ENCODE measurements around the gene LYPD6B.

The LYPD6B gene

DNA sequence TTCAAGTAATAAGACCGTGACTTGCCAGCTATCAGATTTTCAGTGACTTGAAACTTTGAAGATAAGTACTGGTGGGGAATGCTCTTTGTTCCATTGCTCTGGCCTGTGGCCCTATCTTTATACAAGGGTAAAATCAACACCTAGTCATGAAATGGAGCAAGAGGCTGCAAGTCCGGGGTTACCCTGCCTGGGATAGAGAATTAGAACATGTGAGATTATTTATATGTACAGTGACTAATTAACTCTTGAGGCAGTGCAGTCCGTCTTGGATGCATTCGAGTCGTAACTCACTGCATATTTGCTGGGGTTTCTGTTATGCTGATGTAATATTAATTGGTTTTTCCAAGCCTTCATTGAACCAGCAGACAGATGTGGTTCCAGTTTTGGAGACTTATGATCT lies 186.0 kb downstream of the LYPD6B start:
- Histone ChIP-seq H3K9ac (ENCODE audit: low read depth, low read length, poor library complexity, severe bottlenecking) (no peak overlapping the region), H3K36me3 (ENCODE audit: insufficient read depth, low read length) (no peaks in the 10 kb centered on the region), H3K79me2 (ENCODE audit: insufficient read depth, low read length) (no peaks in the 10 kb centered on the region), H3K9me3 (ENCODE audit: insufficient read depth, low read depth, low read length) (no peaks in the 10 kb centered on the region), H3K27me3 (ENCODE audit: insufficient read depth, low read length, poor library complexity, severe bottlenecking) (no peaks in the 10 kb centered on the region), H3K4me2 (ENCODE audit: low read depth, low read length, poor library complexity, severe bottlenecking) (no peak overlapping the region), H2AFZ (ENCODE audit: low read length) (no peak overlapping the region), H4K20me1 (ENCODE audit: insufficient read depth, low read length, poor library complexity, severe bottlenecking) (no peaks in the 10 kb centered on the region), H3K4me3 (ENCODE audit: low read length, poor library complexity, severe bottlenecking) (no peak overlapping the region), H3K9me2 (replicated peaks; ENCODE audit: low read depth, low read length) (no peaks in the 10 kb centered on the region), H3F3A (ENCODE audit: low read depth) (no peaks in the 10 kb centered on the region), H3K4me1 (ENCODE audit: insufficient read depth, low read length, poor library complexity, severe bottlenecking) (no peaks in the 10 kb centered on the region)
- TF ChIP-seq EZH2phosphoT487 (IDR thresholded peaks at IDR 0.05; ENCODE audit: borderline replicate concordance): no peak
- TF ChIP-seq, protein P1, sequence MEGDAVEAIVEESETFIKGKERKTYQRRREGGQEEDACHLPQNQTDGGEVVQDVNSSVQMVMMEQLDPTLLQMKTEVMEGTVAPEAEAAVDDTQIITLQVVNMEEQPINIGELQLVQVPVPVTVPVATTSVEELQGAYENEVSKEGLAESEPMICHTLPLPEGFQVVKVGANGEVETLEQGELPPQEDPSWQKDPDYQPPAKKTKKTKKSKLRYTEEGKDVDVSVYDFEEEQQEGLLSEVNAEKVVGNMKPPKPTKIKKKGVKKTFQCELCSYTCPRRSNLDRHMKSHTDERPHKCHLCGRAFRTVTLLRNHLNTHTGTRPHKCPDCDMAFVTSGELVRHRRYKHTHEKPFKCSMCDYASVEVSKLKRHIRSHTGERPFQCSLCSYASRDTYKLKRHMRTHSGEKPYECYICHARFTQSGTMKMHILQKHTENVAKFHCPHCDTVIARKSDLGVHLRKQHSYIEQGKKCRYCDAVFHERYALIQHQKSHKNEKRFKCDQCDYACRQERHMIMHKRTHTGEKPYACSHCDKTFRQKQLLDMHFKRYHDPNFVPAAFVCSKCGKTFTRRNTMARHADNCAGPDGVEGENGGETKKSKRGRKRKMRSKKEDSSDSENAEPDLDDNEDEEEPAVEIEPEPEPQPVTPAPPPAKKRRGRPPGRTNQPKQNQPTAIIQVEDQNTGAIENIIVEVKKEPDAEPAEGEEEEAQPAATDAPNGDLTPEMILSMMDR (conservative IDR thresholded peaks at IDR 0.05; ENCODE audit: low read length): no peak

DNA sequence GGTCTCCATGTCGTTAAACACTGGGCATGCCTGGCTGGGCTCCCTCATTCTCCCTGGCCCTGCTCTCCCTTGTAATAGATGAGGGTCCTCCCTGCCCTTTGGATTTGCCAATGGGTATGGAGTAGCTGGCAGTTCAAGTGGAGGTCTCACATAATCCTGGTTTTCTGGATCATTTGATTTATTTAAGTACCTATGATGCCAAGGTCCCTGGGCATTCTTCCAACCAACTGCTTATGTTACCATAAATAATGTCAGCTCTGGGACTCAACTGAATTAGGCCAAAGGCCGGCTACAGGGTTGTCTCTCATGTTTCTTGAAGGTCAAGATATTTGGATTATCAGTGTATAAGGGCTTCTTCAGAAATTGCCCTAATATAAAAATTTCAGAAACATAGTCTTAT lies 186.9 kb downstream of the LYPD6B start:
- Histone ChIP-seq H3K9me2 (replicated peaks; ENCODE audit: low read depth, low read length) (no peaks in the 10 kb centered on the region), H3K4me2 (ENCODE audit: low read depth, low read length, poor library complexity, severe bottlenecking) (no peak overlapping the region), H3K4me1 (ENCODE audit: insufficient read depth, low read length, poor library complexity, severe bottlenecking) (no peaks in the 10 kb centered on the region), H3K79me2 (ENCODE audit: insufficient read depth, low read length) (no peaks in the 10 kb centered on the region), H3K9me3 (ENCODE audit: insufficient read depth, low read depth, low read length) (no peaks in the 10 kb centered on the region), H3K9ac (ENCODE audit: low read depth, low read length, poor library complexity, severe bottlenecking) (no peak overlapping the region), H3F3A (ENCODE audit: low read depth) (no peaks in the 10 kb centered on the region), H2AFZ (ENCODE audit: low read length) (no peak overlapping the region), H4K20me1 (ENCODE audit: insufficient read depth, low read length, poor library complexity, severe bottlenecking) (no peaks in the 10 kb centered on the region), H3K4me3 (ENCODE audit: low read length, poor library complexity, severe bottlenecking) (no peak overlapping the region), H3K27me3 (ENCODE audit: insufficient read depth, low read length, poor library complexity, severe bottlenecking) (no peaks in the 10 kb centered on the region), H3K36me3 (ENCODE audit: insufficient read depth, low read length) (no peaks in the 10 kb centered on the region)
- TF ChIP-seq, protein P1 (conservative IDR thresholded peaks at IDR 0.05; ENCODE audit: low read length): no peak
- no peak for TF ChIP-seq EZH2phosphoT487 (IDR thresholded peaks at IDR 0.05; ENCODE audit: borderline replicate concordance)

DNA sequence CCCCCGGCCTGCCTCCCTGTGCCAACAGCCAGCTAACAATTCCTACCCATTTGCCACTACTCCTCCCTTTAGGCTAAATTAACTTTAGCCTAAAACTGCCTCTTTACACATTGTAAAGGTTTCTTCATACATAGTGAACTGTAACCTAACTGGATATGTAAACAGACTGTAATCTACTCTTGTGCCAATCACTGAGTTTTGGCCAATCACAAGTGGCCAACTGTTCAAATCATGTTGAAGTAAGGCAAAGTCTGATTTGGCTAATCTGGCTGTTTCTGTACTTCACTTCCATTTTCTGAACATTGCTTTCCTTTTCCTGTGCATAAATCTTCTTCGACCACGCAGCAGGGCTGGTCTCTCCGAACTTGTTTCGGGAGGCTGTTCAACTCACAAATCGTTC lies 188.3 kb downstream of the LYPD6B start:
- no peak overlapping the region for H3K4me3 ChIP-seq (ENCODE audit: low read length, poor library complexity, severe bottlenecking)
- H3K9me3 ChIP-seq (ENCODE audit: insufficient read depth, low read depth, low read length): no peaks in the 10 kb centered on the region
- H3K79me2 ChIP-seq (ENCODE audit: insufficient read depth, low read length): no peaks in the 10 kb centered on the region
- H4K20me1 ChIP-seq (ENCODE audit: insufficient read depth, low read length, poor library complexity, severe bottlenecking): no peaks in the 10 kb centered on the region
- H2AFZ ChIP-seq (ENCODE audit: low read length): no peak overlapping the region
- H3K9me2 ChIP-seq (replicated peaks; ENCODE audit: low read depth, low read length): no peaks in the 10 kb centered on the region
- H3K36me3 ChIP-seq (ENCODE audit: insufficient read depth, low read length): no peaks in the 10 kb centered on the region
- no peak for TF ChIP-seq EZH2phosphoT487 (IDR thresholded peaks at IDR 0.05; ENCODE audit: borderline replicate concordance)
- TF ChIP-seq, protein P1 (conservative IDR thresholded peaks at IDR 0.05; ENCODE audit: low read length): no peak
- H3K4me1 ChIP-seq (ENCODE audit: insufficient read depth, low read length, poor library complexity, severe bottlenecking): no peaks in the 10 kb centered on the region
- no peak overlapping the region for H3K4me2 ChIP-seq (ENCODE audit: low read depth, low read length, poor library complexity, severe bottlenecking)
- no peaks in the 10 kb centered on the region for H3K27me3 ChIP-seq (ENCODE audit: insufficient read depth, low read length, poor library complexity, severe bottlenecking)
- H3F3A ChIP-seq (ENCODE audit: low read depth): no peaks in the 10 kb centered on the region
- no peak overlapping the region for H3K9ac ChIP-seq (ENCODE audit: low read depth, low read length, poor library complexity, severe bottlenecking)

Measured in Loucy (cell line).